ENCODE results near the gene ANXA5. TPM values are rescaled to one million over a fixed set of nuclear protein-coding genes. Genes with fewer than 3 reads are reported as not detected.

Gene ANXA5
- total RNA-seq, 2 donors from 2014 or later: 212 to 241 TPM

DNA sequence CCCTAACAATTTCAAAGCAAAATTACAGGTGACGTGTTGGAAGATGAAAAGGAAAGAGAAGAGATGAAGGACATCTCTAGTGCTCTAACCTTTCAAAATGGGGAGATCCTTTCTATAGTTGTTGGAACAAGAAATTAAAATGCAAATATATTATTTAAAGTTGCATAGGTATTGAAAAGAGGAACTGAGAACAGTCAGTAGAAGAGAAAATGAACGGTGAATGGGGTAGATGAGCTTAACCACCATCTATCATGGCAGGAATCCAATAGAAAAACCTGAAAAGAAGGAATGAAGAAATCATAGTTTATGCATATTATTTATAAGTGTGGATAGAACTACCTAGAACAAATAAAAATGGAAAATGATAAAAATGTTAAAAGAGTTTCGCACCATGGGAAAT is 42.0 kb downstream of the ANXA5 start:
- TF ChIP-seq, protein P1, sequence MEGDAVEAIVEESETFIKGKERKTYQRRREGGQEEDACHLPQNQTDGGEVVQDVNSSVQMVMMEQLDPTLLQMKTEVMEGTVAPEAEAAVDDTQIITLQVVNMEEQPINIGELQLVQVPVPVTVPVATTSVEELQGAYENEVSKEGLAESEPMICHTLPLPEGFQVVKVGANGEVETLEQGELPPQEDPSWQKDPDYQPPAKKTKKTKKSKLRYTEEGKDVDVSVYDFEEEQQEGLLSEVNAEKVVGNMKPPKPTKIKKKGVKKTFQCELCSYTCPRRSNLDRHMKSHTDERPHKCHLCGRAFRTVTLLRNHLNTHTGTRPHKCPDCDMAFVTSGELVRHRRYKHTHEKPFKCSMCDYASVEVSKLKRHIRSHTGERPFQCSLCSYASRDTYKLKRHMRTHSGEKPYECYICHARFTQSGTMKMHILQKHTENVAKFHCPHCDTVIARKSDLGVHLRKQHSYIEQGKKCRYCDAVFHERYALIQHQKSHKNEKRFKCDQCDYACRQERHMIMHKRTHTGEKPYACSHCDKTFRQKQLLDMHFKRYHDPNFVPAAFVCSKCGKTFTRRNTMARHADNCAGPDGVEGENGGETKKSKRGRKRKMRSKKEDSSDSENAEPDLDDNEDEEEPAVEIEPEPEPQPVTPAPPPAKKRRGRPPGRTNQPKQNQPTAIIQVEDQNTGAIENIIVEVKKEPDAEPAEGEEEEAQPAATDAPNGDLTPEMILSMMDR (conservative IDR thresholded peaks at IDR 0.05): no peak
- no peak for DNase-seq

DNA sequence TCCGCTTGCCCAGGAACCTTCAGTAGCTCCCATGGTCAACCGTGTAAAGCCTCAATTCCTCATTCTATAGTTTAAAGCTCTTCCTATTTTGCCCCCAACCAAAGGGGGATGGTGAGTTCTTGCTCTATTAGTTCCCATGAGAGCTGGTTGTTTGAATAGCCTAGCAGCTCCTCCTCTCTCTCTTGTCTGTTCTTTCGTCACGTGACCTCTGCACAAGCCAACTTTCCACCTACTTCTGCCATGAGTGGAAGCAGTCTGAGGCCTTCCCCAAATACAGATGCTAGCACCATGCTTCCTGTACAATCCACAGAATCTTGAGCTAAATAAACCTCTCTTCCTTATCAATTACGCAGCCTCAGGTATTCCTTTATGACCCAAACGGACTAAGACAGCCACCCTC is 42.8 kb downstream of the ANXA5 start:
- Mint-ChIP-seq H3K27ac (no peak overlapping the region), H3K27me3 (ENCODE audit: insufficient read depth) (no peaks in the 10 kb centered on the region), H3K4me1 (peaks cover 2% of the 10 kb centered on the region), H3K9me3 (no peaks in the 10 kb centered on the region), H3K4me3 (no peak overlapping the region), H3K36me3 (ENCODE audit: low read depth) (no peaks in the 10 kb centered on the region)
- DNase-seq: no peak
- H3K36me3 ChIP-seq (ENCODE audit: control insufficient read depth, insufficient read depth, low read length): no peaks in the 10 kb centered on the region
- WGBS, 2 experiments (ENCODE audit: insufficient coverage in 1 of 2, insufficient read length in 1 of 2): 94 to 96% methylated on average over 4 to 6 of the region's 6 CpGs
- no peaks in the 10 kb centered on the region for H3K4me1 ChIP-seq (ENCODE audit: control insufficient read depth, insufficient read depth, low read length)
- H3K9me3 ChIP-seq (ENCODE audit: control insufficient read depth, low read length): no peaks in the 10 kb centered on the region
- no peaks in the 10 kb centered on the region for H3K27me3 ChIP-seq (ENCODE audit: control insufficient read depth, insufficient read depth, low read length, poor library complexity, severe bottlenecking)
- no peak overlapping the region for H3K4me3 ChIP-seq (ENCODE audit: low read length)
- H3K9ac ChIP-seq (ENCODE audit: extremely low read depth, low read length, poor library complexity, severe bottlenecking): no peak overlapping the region
- TF ChIP-seq, protein P1 (conservative IDR thresholded peaks at IDR 0.05): no peak
- no peak overlapping the region for H3K27ac ChIP-seq (ENCODE audit: low read depth, low read length)

More for the DNA sequence above, 42.0 kb downstream of the ANXA5 start:
- Histone ChIP-seq H3K9ac (ENCODE audit: extremely low read depth, low read length, poor library complexity, severe bottlenecking) (no peak overlapping the region), H3K36me3 (ENCODE audit: control insufficient read depth, insufficient read depth, low read length) (no peaks in the 10 kb centered on the region), H3K27ac (ENCODE audit: low read depth, low read length) (no peak overlapping the region), H3K4me3 (ENCODE audit: low read length) (no peak overlapping the region), H3K4me1 (ENCODE audit: control insufficient read depth, insufficient read depth, low read length) (no peaks in the 10 kb centered on the region), H3K9me3 (ENCODE audit: control insufficient read depth, low read length) (no peaks in the 10 kb centered on the region), H3K27me3 (ENCODE audit: control insufficient read depth, insufficient read depth, low read length, poor library complexity, severe bottlenecking) (no peaks in the 10 kb centered on the region)
- no peak overlapping the region for H3K4me3 Mint-ChIP-seq
- H3K27ac Mint-ChIP-seq: no peak overlapping the region
- 87 to 100% methylated on average over 1 to 3 of the region's 3 CpGs for WGBS, 2 experiments (ENCODE audit: insufficient coverage in 1 of 2, insufficient read length in 1 of 2)
- no peaks in the 10 kb centered on the region for H3K27me3 Mint-ChIP-seq (ENCODE audit: insufficient read depth)
- H3K9me3 Mint-ChIP-seq: no peaks in the 10 kb centered on the region
- H3K4me1 Mint-ChIP-seq: peaks cover 2% of the 10 kb centered on the region
- H3K36me3 Mint-ChIP-seq (ENCODE audit: low read depth): no peaks in the 10 kb centered on the region

DNA sequence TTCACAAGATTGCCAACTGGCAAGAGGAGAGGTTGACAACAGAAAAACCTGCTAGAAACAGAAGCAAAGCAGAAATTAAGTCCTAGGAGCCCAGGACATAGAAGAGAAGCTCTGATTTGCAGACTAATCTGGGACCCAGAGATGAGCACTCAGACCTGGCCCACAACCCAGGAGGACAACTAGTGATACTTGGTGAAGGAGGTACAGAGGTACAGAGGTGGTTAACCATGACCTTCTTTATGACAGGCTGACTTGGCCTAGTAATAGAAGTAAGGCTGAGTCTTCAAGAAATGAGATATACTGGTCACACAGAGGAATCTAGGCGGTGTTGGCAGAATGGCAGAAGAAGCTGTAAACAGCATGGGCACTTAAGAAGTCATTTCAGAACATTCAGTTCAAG is 43.6 kb downstream of the ANXA5 start:
- Histone ChIP-seq H3K4me3 (ENCODE audit: low read length) (no peak overlapping the region), H3K9me3 (ENCODE audit: control insufficient read depth, low read length) (no peaks in the 10 kb centered on the region), H3K9ac (ENCODE audit: extremely low read depth, low read length, poor library complexity, severe bottlenecking) (no peak overlapping the region), H3K27me3 (ENCODE audit: control insufficient read depth, insufficient read depth, low read length, poor library complexity, severe bottlenecking) (no peaks in the 10 kb centered on the region), H3K4me1 (ENCODE audit: control insufficient read depth, insufficient read depth, low read length) (no peaks in the 10 kb centered on the region), H3K27ac (ENCODE audit: low read depth, low read length) (no peak overlapping the region), H3K36me3 (ENCODE audit: control insufficient read depth, insufficient read depth, low read length) (no peaks in the 10 kb centered on the region)
- 95 to 100% methylated on average over 1 of the region's 1 CpG for WGBS, 2 experiments (ENCODE audit: insufficient coverage in 1 of 2, insufficient read length in 1 of 2)
- H3K9me3 Mint-ChIP-seq: no peaks in the 10 kb centered on the region
- TF ChIP-seq, protein P1 (conservative IDR thresholded peaks at IDR 0.05): no peak
- no peak overlapping the region for H3K27ac Mint-ChIP-seq
- H3K27me3 Mint-ChIP-seq (ENCODE audit: insufficient read depth): no peaks in the 10 kb centered on the region
- no peak overlapping the region for H3K4me3 Mint-ChIP-seq
- H3K36me3 Mint-ChIP-seq (ENCODE audit: low read depth): no peaks in the 10 kb centered on the region
- peaks cover 2% of the 10 kb centered on the region for H3K4me1 Mint-ChIP-seq
- no peak for DNase-seq
